HG02981 (cell line): ENCODE results near the gene EXOC2.
A peak's percentile ranks its signal among the peaks of the same experiment; 100 is the strongest.

Source experiments
- ATAC-seq: cut with Tn5 transposase; IDR thresholded peaks from one replicate; pipeline ENCODE4 v1.9.1; 2021; ENCODE audit warnings: mild to moderate bottlenecking, moderate library complexity; ENCODE audit not compliant: unreplicated experiment

The EXOC2 gene

GRCh38 chr6:692858-693722 is at the start of gene EXOC2:
Gene EXOC2 (minus strand): TSS chr6:693139. CDS start chr6:637818, 55,321 bp downstream.
- peak; percentile 82 for ATAC-seq

- ATAC-seq = no peak
Observed at GRCh38 chr6:741410-742339, 48.7 kb upstream of the EXOC2 start.

GRCh38 chr6:736657-737446 is 43.9 kb upstream of the EXOC2 start:
- no peak for ATAC-seq

- no peak for ATAC-seq
Observed at GRCh38 chr6:733431-734219, 40.7 kb upstream of the EXOC2 start.

- no peak for ATAC-seq
Observed at GRCh38 chr6:731924-732323, 39.0 kb upstream of the EXOC2 start.

GRCh38 chr6:729606-730320 is 36.8 kb upstream of the EXOC2 start:
- no peak for ATAC-seq

GRCh38 chr6:727856-728255 is 34.9 kb upstream of the EXOC2 start:
- ATAC-seq = no peak

GRCh38 chr6:723540-723939 is 30.6 kb upstream of the EXOC2 start:
- no peak for ATAC-seq

- no peak for ATAC-seq
Observed at GRCh38 chr6:722608-723007, 29.7 kb upstream of the EXOC2 start.

GRCh38 chr6:722077-722524 is 29.2 kb upstream of the EXOC2 start:
- no peak for ATAC-seq

GRCh38 chr6:718345-718744 is 25.4 kb upstream of the EXOC2 start:
- ATAC-seq = no peak

- ATAC-seq = no peak
Observed at GRCh38 chr6:717135-717534, 24.2 kb upstream of the EXOC2 start.

- ATAC-seq = no peak
Observed at GRCh38 chr6:715709-716491, 23.0 kb upstream of the EXOC2 start.

GRCh38 chr6:714100-714499 is 21.2 kb upstream of the EXOC2 start:
- ATAC-seq = no peak

- ATAC-seq = no peak
Observed at GRCh38 chr6:713351-713750, 20.4 kb upstream of the EXOC2 start.

- ATAC-seq = no peak
Observed at GRCh38 chr6:712805-713204, 19.9 kb upstream of the EXOC2 start.

- no peak for ATAC-seq
Observed at GRCh38 chr6:711925-712324, 19.0 kb upstream of the EXOC2 start.
